Stimulated activated naive CD8-positive, alpha-beta T cell treated with anti-CD3 and anti-CD28 coated beads, Interleukin-15, amount 100 ng/mL, for 72 hours (primary cell): ENCODE data around the gene ZNF138.
"Not testable (repeated sequence)": the region's sequence is repeated elsewhere in the genome, so short reads cannot be mapped to it uniquely, and the experiment has no call there.

Experiments used
- ATAC-seq: fragments of 150-1000 bp; cut with Tn5 transposase; 2 replicates; pipeline ENCODE4 v1.10.0; 2021; ENCODE audit warnings: mild to moderate bottlenecking, moderate library complexity
- DNase-seq, 2 donors: peaks; one replicate each; pipeline ENCODE4 v3.0.0; 2021 to 2022
- H3K27ac Mint-ChIP-seq, 2 donors: one replicate each; pipeline ENCODE4 v1.8.0; 2022; ENCODE audit warnings: mild to moderate bottlenecking in 2 of 2, mixed read lengths in 2 of 2, moderate library complexity in 2 of 2
- H3K27me3 Mint-ChIP-seq: one replicate; pipeline ENCODE4 v1.8.0; 2022; ENCODE audit warnings: mixed read lengths
- H3K4me1 Mint-ChIP-seq: one replicate; pipeline ENCODE4 v1.8.0; 2022; ENCODE audit warnings: mild to moderate bottlenecking, mixed read lengths
- H3K4me3 Mint-ChIP-seq, 2 donors: one replicate each; pipeline ENCODE4 v1.8.0; 2022; ENCODE audit warnings: mild to moderate bottlenecking in 2 of 2, mixed read lengths in 2 of 2, moderate library complexity in 1 of 2
- H3K9me3 Mint-ChIP-seq, 2 donors: one replicate each; pipeline ENCODE4 v1.8.0; 2022; ENCODE audit warnings: mixed read lengths in 2 of 2

ZNF138 gene

GRCh38 chr7:64807731-64808365, 13.6 kb downstream of the ZNF138 start:
- peaks cover 5 to 19% of the 10 kb centered on the region in 2 donors for H3K9me3 Mint-ChIP-seq
- H3K4me3 Mint-ChIP-seq, result no peak overlapping the region
- H3K27ac Mint-ChIP-seq, result no peak overlapping the region
- no peaks in the 10 kb centered on the region for H3K4me1 Mint-ChIP-seq
- DNase-seq, result no peak
- no peaks in the 10 kb centered on the region for H3K27me3 Mint-ChIP-seq
- no peak for ATAC-seq

- Mint-ChIP-seq H3K4me3 (no peak overlapping the region), H3K27ac (no peak overlapping the region)
- ATAC-seq, result no peak
These were observed 17.5 kb downstream of the ZNF138 start for GRCh38 chr7:64811767-64812166.

DNA sequence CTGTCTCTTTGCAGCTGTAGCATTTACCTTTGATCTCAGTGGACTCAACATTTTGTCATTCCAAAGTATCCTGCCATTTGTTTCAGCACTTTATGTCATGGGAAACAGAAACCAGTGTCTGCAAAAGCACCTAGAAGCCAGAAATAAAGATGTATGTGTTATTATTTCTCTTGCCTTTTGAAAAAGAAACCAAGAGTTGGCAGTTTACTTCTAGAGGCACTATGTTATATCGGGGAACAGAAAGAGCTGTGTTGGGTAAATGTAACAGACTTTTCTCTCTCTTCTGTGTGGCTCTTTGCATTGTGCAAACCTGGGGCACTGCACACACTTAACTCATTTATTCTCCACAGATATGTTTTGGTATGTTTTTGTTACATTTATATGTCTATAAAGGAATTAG, 36.7 kb downstream of the ZNF138 start:
- no peaks in the 10 kb centered on the region for H3K27me3 Mint-ChIP-seq
- H3K27ac Mint-ChIP-seq, result no peak overlapping the region
- no peak for ATAC-seq
- no peaks in the 10 kb centered on the region for H3K4me1 Mint-ChIP-seq
- H3K9me3 Mint-ChIP-seq, result peaks cover 29 to 32% of the 10 kb centered on the region in 2 donors
- DNase-seq, result no peak
- H3K4me3 Mint-ChIP-seq, result no peak overlapping the region

More at GRCh38 chr7:64811767-64812166, 17.5 kb downstream of the ZNF138 start:
- DNase-seq, result no peak
- H3K9me3 Mint-ChIP-seq, result peaks cover 0 to 12% of the 10 kb centered on the region in 2 donors
- H3K27me3 Mint-ChIP-seq, result no peaks in the 10 kb centered on the region
- H3K4me1 Mint-ChIP-seq, result no peaks in the 10 kb centered on the region

- no peak for ATAC-seq
These were observed 37.9 kb downstream of the ZNF138 start for GRCh38 chr7:64832136-64832535.

DNA sequence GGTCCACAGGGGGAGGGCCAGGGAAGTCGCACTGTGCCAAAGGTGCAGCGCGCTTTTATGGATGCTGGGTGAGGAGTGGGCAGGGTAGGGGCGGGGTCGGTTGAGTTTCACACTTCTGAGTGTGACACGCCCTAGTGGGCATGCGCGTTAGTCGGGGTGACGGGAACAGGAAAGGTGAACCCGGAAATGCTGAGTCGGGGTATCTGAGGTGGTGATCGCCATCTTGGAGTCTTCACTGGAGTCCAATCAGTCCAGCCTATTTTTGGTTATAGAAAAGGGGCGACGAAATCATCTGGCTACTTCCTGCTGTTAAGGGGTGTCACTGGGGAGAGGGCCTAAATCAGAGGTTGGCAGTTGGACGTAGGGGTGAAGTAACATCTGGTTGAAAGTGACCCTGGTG, 40.8 kb downstream of the ZNF138 start:
- no peaks in the 10 kb centered on the region for H3K27me3 Mint-ChIP-seq
- no peak overlapping the region for H3K27ac Mint-ChIP-seq
- H3K4me3 Mint-ChIP-seq, result no peak overlapping the region
- ATAC-seq (no peak), DNase-seq (no peak)
- H3K9me3 Mint-ChIP-seq, result peaks cover 57 to 73% of the 10 kb centered on the region in 2 donors
- no peaks in the 10 kb centered on the region for H3K4me1 Mint-ChIP-seq

More at GRCh38 chr7:64832136-64832535, 37.9 kb downstream of the ZNF138 start:
- Mint-ChIP-seq H3K9me3 (peaks cover 38 to 44% of the 10 kb centered on the region in 2 donors), H3K27me3 (no peaks in the 10 kb centered on the region), H3K4me1 (no peaks in the 10 kb centered on the region), H3K4me3 (no peak overlapping the region), H3K27ac (no peak overlapping the region)
- DNase-seq, result no peak

GRCh38 chr7:64835856-64836255, 41.6 kb downstream of the ZNF138 start:
- not testable (repeated sequence) for H3K4me3 Mint-ChIP-seq, ATAC-seq, DNase-seq, H3K4me1 Mint-ChIP-seq, H3K27me3 Mint-ChIP-seq
- Mint-ChIP-seq H3K9me3 (peaks cover 55 to 70% of the 10 kb centered on the region in 2 donors), H3K27ac (peak overlapping the region in 1 of 2 donors; percentile 59)

GRCh38 chr7:64838051-64838450, 43.8 kb downstream of the ZNF138 start:
- H3K27me3 Mint-ChIP-seq, H3K27ac Mint-ChIP-seq, H3K4me3 Mint-ChIP-seq, ATAC-seq, DNase-seq, H3K4me1 Mint-ChIP-seq: not testable (repeated sequence)
- peaks cover 44 to 56% of the 10 kb centered on the region in 2 donors for H3K9me3 Mint-ChIP-seq

DNA sequence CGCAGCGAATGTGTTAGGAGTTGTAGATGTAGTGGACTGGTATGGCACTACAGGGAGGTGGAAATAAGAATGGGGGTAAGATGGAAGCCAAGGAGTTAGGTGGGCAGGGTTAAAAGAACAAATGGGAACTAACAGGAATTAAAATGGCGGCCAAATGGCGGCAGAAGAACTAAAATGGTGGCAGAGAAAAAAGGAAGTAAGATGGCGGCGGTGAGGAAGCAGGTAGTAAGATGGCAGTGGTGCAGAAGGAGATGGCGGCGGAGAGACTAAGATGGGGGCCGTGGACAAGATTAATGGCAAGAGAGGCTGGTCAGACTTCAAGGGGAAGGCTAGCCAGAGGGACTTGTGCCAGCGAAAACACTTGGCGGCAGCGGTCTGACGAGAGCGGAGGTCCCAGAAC, 44.5 kb downstream of the ZNF138 start:
- no peaks in the 10 kb centered on the region for H3K27me3 Mint-ChIP-seq
- H3K4me3 Mint-ChIP-seq, result no peak overlapping the region
- H3K4me1 Mint-ChIP-seq, result no peaks in the 10 kb centered on the region
- H3K9me3 Mint-ChIP-seq, result peaks cover 44 to 56% of the 10 kb centered on the region in 2 donors
- DNase-seq, result no peak
- no peak for ATAC-seq
- peak overlapping the region in 1 of 2 donors; percentile 31 for H3K27ac Mint-ChIP-seq

DNA sequence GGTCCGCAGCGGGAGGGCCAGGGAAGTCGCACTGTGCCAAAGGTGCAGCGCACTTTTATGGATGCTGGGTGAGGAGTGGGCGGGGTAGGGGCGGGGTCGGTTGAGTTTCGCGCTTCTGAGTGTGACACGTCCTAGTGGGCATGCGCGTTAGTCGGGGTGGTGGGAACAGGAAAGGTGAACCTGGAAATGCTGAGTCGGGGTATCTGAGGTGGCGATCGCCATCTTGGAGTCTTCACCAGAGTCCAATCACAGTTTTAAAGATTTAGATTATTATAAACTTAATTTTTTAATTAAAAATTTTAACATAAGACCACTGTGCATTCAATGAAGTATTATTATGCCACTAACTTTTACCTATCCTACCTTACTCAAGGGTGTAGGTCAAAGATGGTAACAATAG, 45.7 kb downstream of the ZNF138 start:
- H3K4me3 Mint-ChIP-seq, result no peak overlapping the region
- no peak overlapping the region for H3K27ac Mint-ChIP-seq
- no peaks in the 10 kb centered on the region for H3K27me3 Mint-ChIP-seq
- DNase-seq, result no peak
- no peak for ATAC-seq
- H3K9me3 Mint-ChIP-seq, result peaks cover 40 to 54% of the 10 kb centered on the region in 2 donors
- no peaks in the 10 kb centered on the region for H3K4me1 Mint-ChIP-seq

DNA sequence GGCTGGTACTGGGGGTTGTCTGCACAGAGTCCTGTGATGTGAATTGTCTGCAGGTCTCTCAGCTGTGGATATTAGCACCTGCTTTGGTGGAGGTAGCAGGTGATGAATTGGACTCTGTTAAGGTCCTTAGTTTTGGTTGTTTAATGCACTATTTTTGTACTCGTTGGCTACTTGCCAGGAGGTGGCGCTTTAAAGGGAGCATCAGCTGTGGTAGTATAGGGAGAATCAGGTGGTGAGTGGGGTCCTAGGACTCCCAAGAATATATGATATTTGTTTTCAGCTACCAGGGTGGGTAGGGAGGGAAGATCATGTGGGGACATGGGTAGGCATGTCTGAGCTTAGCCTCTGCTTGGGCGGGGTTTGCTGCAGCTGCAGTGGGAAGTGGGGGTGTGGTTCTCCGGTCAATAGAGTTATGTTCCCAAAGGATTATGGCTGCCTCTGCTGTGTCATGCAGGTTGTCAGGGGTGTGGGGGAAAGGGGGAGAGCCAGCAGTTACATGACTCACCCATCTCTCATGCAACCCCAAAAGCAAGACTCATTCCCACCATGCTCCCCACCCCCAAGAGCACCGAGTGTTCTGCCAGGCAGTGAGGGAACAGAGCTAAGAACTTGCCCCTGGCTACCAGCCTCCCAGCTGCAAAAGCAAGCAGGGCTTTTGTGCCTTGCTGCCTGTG, 55.2 kb downstream of the ZNF138 start:
- DNase-seq (no peak), ATAC-seq (no peak)
- Mint-ChIP-seq H3K27me3 (no peaks in the 10 kb centered on the region), H3K4me3 (no peak overlapping the region), H3K9me3 (peaks cover 4 to 34% of the 10 kb centered on the region in 2 donors), H3K27ac (no peak overlapping the region), H3K4me1 (no peaks in the 10 kb centered on the region)

DNA sequence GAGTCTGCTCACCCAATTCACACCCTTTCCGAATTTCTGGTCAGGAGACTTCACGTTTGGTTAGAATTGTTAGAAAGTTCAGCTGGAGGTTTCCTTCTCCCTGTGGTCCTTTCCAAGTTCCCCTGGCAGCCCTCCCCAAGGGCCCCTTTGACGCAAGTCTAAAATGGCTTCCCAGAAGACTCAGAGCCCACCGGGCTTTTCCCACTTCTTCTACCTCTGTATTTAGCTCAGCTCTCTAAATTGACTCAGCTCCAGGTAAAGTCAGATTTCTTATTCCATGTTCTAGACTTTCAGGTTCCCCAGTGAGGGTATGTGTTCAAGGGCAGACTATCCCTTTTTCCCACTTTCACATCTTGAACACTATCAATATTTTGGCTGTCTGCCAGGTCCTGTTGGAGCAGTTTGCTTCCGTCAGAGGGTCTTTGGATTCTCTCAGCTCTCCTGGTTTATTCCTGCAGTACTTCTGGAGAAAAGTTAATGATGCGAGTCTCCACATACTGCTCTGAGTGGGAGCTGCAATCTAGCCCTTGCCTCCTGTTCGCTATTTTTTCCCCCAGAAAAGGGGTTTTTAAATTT, 55.8 kb downstream of the ZNF138 start:
- H3K4me3 Mint-ChIP-seq, result no peak overlapping the region
- no peaks in the 10 kb centered on the region for H3K4me1 Mint-ChIP-seq
- peaks cover 2 to 29% of the 10 kb centered on the region in 2 donors for H3K9me3 Mint-ChIP-seq
- ATAC-seq (no peak), DNase-seq (no peak)
- no peak overlapping the region for H3K27ac Mint-ChIP-seq
- no peaks in the 10 kb centered on the region for H3K27me3 Mint-ChIP-seq

- Mint-ChIP-seq H3K4me1 (no peaks in the 10 kb centered on the region), H3K27ac (no peak overlapping the region), H3K4me3 (no peak overlapping the region), H3K27me3 (no peaks in the 10 kb centered on the region), H3K9me3 (peaks cover 0 to 14% of the 10 kb centered on the region in 2 donors)
- no peak for ATAC-seq
- DNase-seq, result no peak
These were observed 59.5 kb downstream of the ZNF138 start for GRCh38 chr7:64853679-64854078.

- no peaks in the 10 kb centered on the region for H3K4me1 Mint-ChIP-seq
These were observed 60.7 kb downstream of the ZNF138 start for GRCh38 chr7:64854969-64855368.

DNA sequence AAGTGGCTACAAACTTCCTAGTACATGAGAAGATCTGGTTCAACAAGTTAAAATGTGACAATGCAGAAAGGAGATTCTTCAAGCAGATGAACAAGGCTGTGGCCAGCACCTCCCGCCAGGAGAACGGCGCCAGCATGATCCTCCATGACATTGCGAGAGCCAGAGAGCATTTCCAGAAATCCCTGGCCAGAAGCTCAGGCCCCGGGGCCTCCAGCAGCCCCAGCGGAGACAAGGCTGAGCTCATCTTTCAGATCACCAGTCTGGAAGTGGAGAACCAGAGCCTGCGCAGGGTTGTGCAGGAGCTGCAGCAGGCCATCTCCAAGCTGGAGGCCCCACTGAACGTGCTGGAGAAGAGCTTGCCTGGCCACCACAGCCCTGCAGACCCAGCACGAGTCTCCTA, 68.8 kb downstream of the ZNF138 start:
- Mint-ChIP-seq H3K4me3 (no peak overlapping the region), H3K27ac (no peak overlapping the region), H3K27me3 (peaks cover 8% of the 10 kb centered on the region), H3K9me3 (peaks cover 0 to 5% of the 10 kb centered on the region in 2 donors), H3K4me1 (no peaks in the 10 kb centered on the region)
- DNase-seq (no peak), ATAC-seq (no peak)

More at GRCh38 chr7:64854969-64855368, 60.7 kb downstream of the ZNF138 start:
- H3K27me3 Mint-ChIP-seq, result no peaks in the 10 kb centered on the region
- no peak overlapping the region for H3K27ac Mint-ChIP-seq
- ATAC-seq (no peak), DNase-seq (no peak)
- peaks cover 0 to 7% of the 10 kb centered on the region in 2 donors for H3K9me3 Mint-ChIP-seq
- no peak overlapping the region for H3K4me3 Mint-ChIP-seq

GRCh38 chr7:64863530-64863929, 69.3 kb downstream of the ZNF138 start:
- not testable (repeated sequence) for H3K27me3 Mint-ChIP-seq, H3K4me3 Mint-ChIP-seq, ATAC-seq, H3K27ac Mint-ChIP-seq, DNase-seq, H3K9me3 Mint-ChIP-seq, H3K4me1 Mint-ChIP-seq

DNA sequence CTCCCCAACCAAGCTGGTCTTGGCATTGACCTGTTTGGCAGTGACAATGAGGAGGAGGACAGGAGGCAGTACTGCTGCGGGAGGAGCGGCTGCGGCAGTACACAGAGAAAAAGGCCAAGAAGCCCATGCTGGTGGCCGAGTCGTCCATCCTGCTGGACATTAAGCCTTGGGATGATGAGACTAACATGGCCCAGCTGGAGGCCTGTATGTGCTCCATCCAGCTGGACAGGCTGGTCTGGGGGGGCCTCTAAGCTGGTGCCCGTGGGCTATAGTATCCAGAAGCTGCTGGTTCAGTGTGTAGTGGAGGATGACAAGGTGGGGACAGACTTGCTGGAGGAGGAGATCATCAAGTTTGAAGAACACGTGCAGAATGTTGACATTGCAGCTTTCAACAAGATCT, 69.7 kb downstream of the ZNF138 start:
- H3K4me3 Mint-ChIP-seq, result no peak overlapping the region
- no peaks in the 10 kb centered on the region for H3K4me1 Mint-ChIP-seq
- no peak for DNase-seq
- peaks cover 8% of the 10 kb centered on the region for H3K27me3 Mint-ChIP-seq
- H3K9me3 Mint-ChIP-seq, result peaks cover 0 to 5% of the 10 kb centered on the region in 2 donors
- H3K27ac Mint-ChIP-seq, result no peak overlapping the region
- no peak for ATAC-seq
